Esophagus squamous epithelium (tissue), 5 donors: ENCODE data around the gene ERC1. TPM values are rescaled to one million over a fixed set of nuclear protein-coding genes. Genes with fewer than 3 reads are reported as not detected.

Experiments used
- DNase-seq: peaks from one replicate; lab custom pipeline; 2025; lab: John Stamatoyannopoulos, UW
- H3K27ac ChIP-seq, 4 donors: fragments of 200-600 bp; sonication (generic); one replicate each; pipeline ENCODE4 v1.5.1; 2016 to 2019; ENCODE audit warnings: mild to moderate bottlenecking in 1 of 4
- H3K27me3 ChIP-seq, 4 donors: fragments of 200-600 bp; sonication (generic); 1 replicate in 3 of 4; 2 replicates in 1 of 4; pipeline versions ENCODE4 v1.5.1 to v1.6.0; 2017 to 2021; ENCODE audit warnings: antibody characterized with exemption in 1 of 4
- H3K36me3 ChIP-seq, 3 donors: fragments of 200-600 bp; sonication (generic); one replicate each; pipeline ENCODE4 v1.5.1; 2016 to 2019
- H3K4me1 ChIP-seq, 3 donors: fragments of 200-600 bp; sonication (generic); one replicate each; pipeline ENCODE4 v1.5.1; 2017 to 2019
- H3K4me3 ChIP-seq, 4 donors: fragments of 200-600 bp; sonication (generic); 1 replicate in 3 of 4; 2 replicates in 1 of 4; pipeline ENCODE4 v1.5.1; 2016 to 2019; ENCODE audit warnings: mild to moderate bottlenecking in 2 of 4, moderate library complexity in 1 of 4
- H3K9me3 ChIP-seq, 3 donors: fragments of 200-600 bp; sonication (generic); one replicate each; pipeline ENCODE4 v1.5.1; 2016 to 2019
- CTCF ChIP-seq, 6 experiments: fragments of 450-650 bp in 4 of 6; fragments of 200-600 bp in 2 of 6; sonication (generic) in 2 of 6; IDR thresholded peaks; one replicate each; pipeline ENCODE4 v1.5.1; 2016 to 2019; ENCODE audit warnings: antibody characterized with exemption in 6 of 6, mild to moderate bottlenecking in 4 of 6, moderate library complexity in 4 of 6
- POLR2A ChIP-seq, 4 donors: fragments of 450-650 bp; IDR thresholded peaks; one replicate each; pipeline ENCODE4 v1.6.1; 2017; ENCODE audit warnings: antibody characterized with exemption in 4 of 4, mild to moderate bottlenecking in 4 of 4, moderate library complexity in 3 of 4
- WGBS, 2 donors: methylation state at CpG; one replicate each; pipeline ENCODE4 v1.1.5; 2018; 5-methylcytosine and 5-hydroxymethylcytosine counted together
- intact Hi-C: fragments of 100-400 bp; cut with DNase I; formaldehyde crosslinking; loops from one replicate; pipeline ENCODE4 v1.15.0; 2022
- total RNA-seq, 4 donors: library from RNA; depleted of rRNA; stranded (reverse); fragments of >200 nt; gene quantifications; one replicate each; pipeline ENCODE4 v1.1.0, GENCODE V29; 2016
- donor health status: DM: yes; HTN: yes; CAD: no.

Gene ERC1
- total RNA-seq, 4 donors from 2014 or later = 19.0 to 50.7 (median 37.5) TPM

- Histone ChIP-seq H3K4me1 (no peaks in the 10 kb centered on the region), H3K27ac (no peak overlapping the region), H3K27me3 (no peaks in the 10 kb centered on the region), H3K36me3 (no peaks in the 10 kb centered on the region), H3K4me3 (no peak overlapping the region), H3K9me3 (peaks cover 0 to 3% (median 0%) of the 10 kb centered on the region in 3 donors)
- intact Hi-C loops = no loop called here
- WGBS, 2 donors = 88 to 92% methylated on average over 2 of the region's 2 CpGs
- no peak for TF ChIP-seq POLR2A (IDR thresholded peaks at IDR 0.05)
- TF ChIP-seq CTCF (IDR thresholded peaks at IDR 0.05) = no peak
- DNase-seq = no peak
These were observed 78.8 kb downstream of the ERC1 start for GRCh38 chr12:1069846-1070245.

GRCh38 chr12:1071182-1071581, 80.2 kb downstream of the ERC1 start:
- no peak for DNase-seq
- no peak for TF ChIP-seq CTCF (IDR thresholded peaks at IDR 0.05)
- no peak for TF ChIP-seq POLR2A (IDR thresholded peaks at IDR 0.05)
- Histone ChIP-seq H3K27ac (no peak overlapping the region), H3K4me3 (no peak overlapping the region), H3K27me3 (no peaks in the 10 kb centered on the region), H3K9me3 (no peaks in the 10 kb centered on the region), H3K36me3 (no peaks in the 10 kb centered on the region), H3K4me1 (peaks cover 0 to 4% (median 0%) of the 10 kb centered on the region in 3 donors)
- intact Hi-C loops = no loop called here
- WGBS, 2 donors = 74 to 76% methylated on average over 3 of the region's 3 CpGs

- no peak overlapping the region for H3K27ac ChIP-seq
- 85 to 91% methylated on average over 8 to 9 of the region's 9 CpGs for WGBS, 2 donors
- H3K27me3 ChIP-seq = no peaks in the 10 kb centered on the region
- no peaks in the 10 kb centered on the region for H3K9me3 ChIP-seq
- H3K4me1 ChIP-seq = peaks cover 0 to 12% (median 0%) of the 10 kb centered on the region in 3 donors
- intact Hi-C loops = no loop called here
- H3K36me3 ChIP-seq = no peaks in the 10 kb centered on the region
- no peak overlapping the region for H3K4me3 ChIP-seq
- TF ChIP-seq CTCF (IDR thresholded peaks at IDR 0.05) (no peak), POLR2A (IDR thresholded peaks at IDR 0.05) (no peak)
- DNase-seq = no peak
These were observed 82.6 kb downstream of the ERC1 start for GRCh38 chr12:1073652-1074051.

- peaks cover 0 to 12% (median 0%) of the 10 kb centered on the region in 3 donors for H3K4me1 ChIP-seq
- DNase-seq = no peak
- WGBS, 2 donors = 67 to 71% methylated on average over 5 of the region's 5 CpGs
- no peaks in the 10 kb centered on the region for H3K9me3 ChIP-seq
- no peaks in the 10 kb centered on the region for H3K27me3 ChIP-seq
- no peaks in the 10 kb centered on the region for H3K36me3 ChIP-seq
- intact Hi-C loops = no loop called here
- TF ChIP-seq POLR2A (IDR thresholded peaks at IDR 0.05) = no peak
- TF ChIP-seq CTCF (IDR thresholded peaks at IDR 0.05) = no peak
- H3K4me3 ChIP-seq = no peak overlapping the region
- peak overlapping the region in 2 of 4 donors; percentile 20 to 51 for H3K27ac ChIP-seq
These were observed 86.2 kb downstream of the ERC1 start for GRCh38 chr12:1077036-1077803.

GRCh38 chr12:1078002-1078401, 87.0 kb downstream of the ERC1 start:
- H3K27ac ChIP-seq = peak overlapping the region in 2 of 4 donors; percentile 20 to 51

More at GRCh38 chr12:1078002-1078401, 87.0 kb downstream of the ERC1 start:
- no peaks in the 10 kb centered on the region for H3K9me3 ChIP-seq
- no peak for TF ChIP-seq POLR2A (IDR thresholded peaks at IDR 0.05)
- no peak for TF ChIP-seq CTCF (IDR thresholded peaks at IDR 0.05)
- no peaks in the 10 kb centered on the region for H3K36me3 ChIP-seq
- no peak for DNase-seq
- no peaks in the 10 kb centered on the region for H3K27me3 ChIP-seq
- H3K4me1 ChIP-seq = peaks cover 0 to 12% (median 0%) of the 10 kb centered on the region in 3 donors
- intact Hi-C loops = no loop called here
- H3K4me3 ChIP-seq = no peak overlapping the region
- 64 to 87% methylated on average over 3 of the region's 3 CpGs for WGBS, 2 donors
